HCT116 (cell line): ENCODE data around the gene ELAVL2. TPM values are rescaled to one million over a fixed set of nuclear protein-coding genes. Genes with fewer than 3 reads are reported as not detected.

Source experiments
- ATAC-seq: fragments of 200-7000 bp; cut with Tn5 transposase; 2 replicates; pipeline ENCODE4 v1.9.1; 2020; ENCODE audit warnings: mild to moderate bottlenecking, moderate library complexity
- BruUV-seq: library from RNA; stranded (reverse); fragments of 400-500 nt; replicated peaks from 2 replicates; lab custom pipeline; 2021; lab: Mats Ljungman, UMichigan
- CTCF ChIA-PET: fragments of 300-600 bp; sonication (Branson Sonifier 250); formaldehyde crosslinking; loops from one replicate; lab custom pipeline; 2021; ENCODE audit warnings: antibody characterized with exemption; lab: Charles Lee
- POLR2A ChIA-PET: fragments of 300-600, 350-600 bp; sonication (Branson Sonifier 250); formaldehyde crosslinking; loops from one replicate; lab custom pipeline; 2021; ENCODE audit warnings: antibody characterized with exemption; lab: Charles Lee
- RAD21 ChIA-PET, 2 experiments: fragments of 300-600 bp; sonication (Branson Sonifier 250); formaldehyde crosslinking; loops; one replicate each; lab custom pipeline; 2023; ENCODE audit warnings: low total read pairs in 2 of 2; ENCODE audit not compliant: uncharacterized antibody in 2 of 2, unreplicated experiment in 2 of 2, low non-redundant PET in 1 of 2; lab: Charles Lee
- DNase-seq: peaks from one replicate; pipeline ENCODE4 v3.0.0-alpha.2; 2010; ENCODE audit warnings: low read depth, low spot score
- H2AFZ ChIP-seq: fragments of 200-600 bp; shearing (Covaris generic), sonication (generic); 2 replicates; pipeline ENCODE4 v1.6.1; 2017; ENCODE audit warnings: low read depth, mixed run types, mixed read lengths, antibody characterized with exemption, low read length; ENCODE audit not compliant: poor library complexity, severe bottlenecking
- H3K27ac ChIP-seq: 2 replicates; pipeline ENCODE4 v1.5.1; 2012; ENCODE audit warnings: low read depth, low read length
- H3K27me3 ChIP-seq: fragments of 200-600 bp; sonication (generic); 2 replicates; pipeline ENCODE4 v1.6.1; 2016; ENCODE audit warnings: mixed run types, low read length, mixed read lengths; ENCODE audit not compliant: insufficient read depth
- H3K36me3 ChIP-seq, 2 experiments: fragments of 200-500 bp in 1 of 2; fragments of 200-600 bp in 1 of 2; sonication (Bioruptor generic) in 1 of 2; sonication (generic) in 1 of 2; 2 replicates each; pipeline versions ENCODE4 v1.5.1 to v1.6.1; 2014 to 2016; ENCODE audit warnings: low read length in 2 of 2, inconsistent platforms in 1 of 2, mixed read lengths in 1 of 2, mixed run types in 1 of 2; ENCODE audit not compliant: insufficient read depth in 2 of 2, control insufficient read depth in 1 of 2
- H3K4me1 ChIP-seq, 2 experiments: fragments of 200-600 bp in 1 of 2; sonication (generic) in 1 of 2; 2 replicates each; pipeline versions ENCODE4 v1.5.1 to v1.6.1; 2012 to 2017; ENCODE audit warnings: low read length in 2 of 2, inconsistent platforms in 1 of 2, mild to moderate bottlenecking in 1 of 2, mixed read lengths in 1 of 2, mixed run types in 1 of 2, moderate library complexity in 1 of 2; ENCODE audit not compliant: insufficient read depth in 2 of 2, control insufficient read depth in 1 of 2
- H3K4me2 ChIP-seq: fragments of 200-600 bp; sonication (generic); 2 replicates; pipeline ENCODE4 v1.6.1; 2017; ENCODE audit warnings: mixed run types, low read length, mixed read lengths
- H3K4me3 ChIP-seq, 2 experiments: fragments of 200-600 bp in 1 of 2; sonication (generic) in 1 of 2; replicated peaks in 1 of 2; 2 replicates each; pipeline ENCODE4 v1.5.1; 2011 to 2016; ENCODE audit warnings: low read length in 2 of 2, control low read depth in 1 of 2, low read depth in 1 of 2, mild to moderate bottlenecking in 1 of 2, mixed read lengths in 1 of 2, mixed run types in 1 of 2
- H3K79me2 ChIP-seq: fragments of 200-600 bp; sonication (generic); 2 replicates; pipeline ENCODE4 v1.6.1; 2017; ENCODE audit warnings: mild to moderate bottlenecking, mixed run types, low read length, moderate library complexity, mixed read lengths; ENCODE audit not compliant: insufficient read depth
- H3K9ac ChIP-seq: fragments of 200-600 bp; sonication (generic); 2 replicates; pipeline ENCODE4 v1.6.1; 2016; ENCODE audit warnings: low read length, mixed read lengths
- H3K9me2 ChIP-seq: fragments of 200-600 bp; sonication (generic), shearing (Covaris generic); 2 replicates; pipeline ENCODE4 v1.6.1; 2017; ENCODE audit warnings: mixed run types, mild to moderate bottlenecking, moderate library complexity; ENCODE audit not compliant: insufficient read depth
- H3K9me3 ChIP-seq, 2 experiments: fragments of 200-500 bp in 1 of 2; fragments of 200-600 bp in 1 of 2; sonication (Bioruptor generic) in 1 of 2; sonication (generic) in 1 of 2; 2 replicates each; pipeline ENCODE4 v1.6.1; 2014 to 2017; ENCODE audit warnings: low read length in 2 of 2, mixed read lengths in 2 of 2, inconsistent platforms in 1 of 2, low read depth in 1 of 2, mild to moderate bottlenecking in 1 of 2, mixed run types in 1 of 2, moderate library complexity in 1 of 2; ENCODE audit not compliant: control insufficient read depth in 1 of 2, insufficient read depth in 1 of 2
- H4K20me1 ChIP-seq: fragments of 200-600 bp; sonication (generic), shearing (Covaris generic); 2 replicates; pipeline ENCODE4 v1.6.1; 2017; ENCODE audit warnings: mixed run types, mild to moderate bottlenecking, moderate library complexity; ENCODE audit not compliant: insufficient read depth
- CBX3 ChIP-seq: IDR thresholded peaks from 2 replicates; pipeline ENCODE4 v1.6.1; 2012; ENCODE audit warnings: low read depth
- POLR2A ChIP-seq: IDR thresholded peaks from 2 replicates; pipeline ENCODE4 v1.7.0; 2011; ENCODE audit warnings: borderline replicate concordance; ENCODE audit not compliant: insufficient read depth, insufficient read length; ENCODE audit errors: extremely low read depth
- POLR2AphosphoS5 ChIP-seq: IDR thresholded peaks from 2 replicates; pipeline ENCODE4 v1.6.1; 2011; ENCODE audit warnings: mild to moderate bottlenecking, low read depth, low read length, moderate library complexity
- TCF7L2 ChIP-seq: IDR thresholded peaks from 2 replicates; pipeline ENCODE4 v1.7.0; 2011; ENCODE audit warnings: borderline replicate concordance, inconsistent platforms; ENCODE audit not compliant: insufficient read depth, insufficient read length; ENCODE audit errors: extremely low read depth
- YY1 ChIP-seq: IDR thresholded peaks from 2 replicates; pipeline ENCODE4 v1.6.1; 2011; ENCODE audit warnings: low read length, low read depth, moderate library complexity, mild to moderate bottlenecking; ENCODE audit not compliant: insufficient replicate concordance; ENCODE audit errors: extremely low read depth
- ZNF274 ChIP-seq: fragments of 200-500 bp; sonication (Bioruptor generic); IDR thresholded peaks from 2 replicates; pipeline ENCODE4 v1.6.1; 2014; ENCODE audit warnings: mild to moderate bottlenecking, low read depth, low read length, inconsistent platforms
- intact Hi-C: fragments of 100-400 bp; cut with micrococcal nuclease; formaldehyde crosslinking; loops from 2 replicates; pipeline ENCODE4 v1.10.0; 2022
- total RNA-seq: library from RNA; stranded (reverse); gene quantifications from one replicate; pipeline ENCODE4 v1.2.1, GENCODE V29; 2021; ENCODE audit not compliant: unreplicated experiment
- TF ChIP-seq, protein P1 (sequence below): IDR thresholded peaks from 2 replicates; pipeline ENCODE4 v1.6.1; 2012; ENCODE audit warnings: low read depth
- TF ChIP-seq, protein P2 (sequence below), 3 experiments: fragments of 200-600 bp in 1 of 3; sonication (generic) in 1 of 3; IDR thresholded peaks in 2 of 3; conservative IDR thresholded peaks in 1 of 3; 2 replicates each; pipeline ENCODE4 v1.5.1; 2012 to 2017; ENCODE audit warnings: low read depth in 2 of 3, low read length in 2 of 3, antibody characterized with exemption in 1 of 3, borderline replicate concordance in 1 of 3, control low read depth in 1 of 3, mild to moderate bottlenecking in 1 of 3, mixed read lengths in 1 of 3, mixed run types in 1 of 3, moderate library complexity in 1 of 3; ENCODE audit not compliant: insufficient read depth in 1 of 3

Gene ELAVL2
- total RNA-seq, 1 experiment from 2014 or later, result not detected

DNA sequence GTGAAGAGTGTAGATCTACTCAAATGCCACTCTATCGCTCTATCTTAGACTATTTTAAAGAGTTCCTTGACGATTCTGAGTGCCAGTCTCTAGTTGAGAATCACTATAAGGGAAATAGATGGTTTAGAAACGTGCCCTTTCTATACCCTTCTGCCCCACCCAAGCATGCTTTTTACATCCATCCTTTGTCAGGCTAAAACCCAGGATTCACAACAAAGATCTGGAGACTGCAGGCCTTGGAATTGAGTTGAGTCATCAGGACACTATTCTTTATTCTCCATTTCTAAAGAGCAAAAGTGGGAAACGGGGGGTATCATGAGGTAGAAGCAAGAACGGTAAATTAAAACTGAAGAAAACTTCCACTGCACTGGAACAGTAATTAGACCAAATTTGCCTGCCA lies 48.7 kb downstream of the ELAVL2 start:
- H3K79me2 ChIP-seq, result no peaks in the 10 kb centered on the region
- TF ChIP-seq ZNF274, result no peak
- no peak for TF ChIP-seq POLR2A
- no peak for TF ChIP-seq TCF7L2
- TF ChIP-seq, protein P1, sequence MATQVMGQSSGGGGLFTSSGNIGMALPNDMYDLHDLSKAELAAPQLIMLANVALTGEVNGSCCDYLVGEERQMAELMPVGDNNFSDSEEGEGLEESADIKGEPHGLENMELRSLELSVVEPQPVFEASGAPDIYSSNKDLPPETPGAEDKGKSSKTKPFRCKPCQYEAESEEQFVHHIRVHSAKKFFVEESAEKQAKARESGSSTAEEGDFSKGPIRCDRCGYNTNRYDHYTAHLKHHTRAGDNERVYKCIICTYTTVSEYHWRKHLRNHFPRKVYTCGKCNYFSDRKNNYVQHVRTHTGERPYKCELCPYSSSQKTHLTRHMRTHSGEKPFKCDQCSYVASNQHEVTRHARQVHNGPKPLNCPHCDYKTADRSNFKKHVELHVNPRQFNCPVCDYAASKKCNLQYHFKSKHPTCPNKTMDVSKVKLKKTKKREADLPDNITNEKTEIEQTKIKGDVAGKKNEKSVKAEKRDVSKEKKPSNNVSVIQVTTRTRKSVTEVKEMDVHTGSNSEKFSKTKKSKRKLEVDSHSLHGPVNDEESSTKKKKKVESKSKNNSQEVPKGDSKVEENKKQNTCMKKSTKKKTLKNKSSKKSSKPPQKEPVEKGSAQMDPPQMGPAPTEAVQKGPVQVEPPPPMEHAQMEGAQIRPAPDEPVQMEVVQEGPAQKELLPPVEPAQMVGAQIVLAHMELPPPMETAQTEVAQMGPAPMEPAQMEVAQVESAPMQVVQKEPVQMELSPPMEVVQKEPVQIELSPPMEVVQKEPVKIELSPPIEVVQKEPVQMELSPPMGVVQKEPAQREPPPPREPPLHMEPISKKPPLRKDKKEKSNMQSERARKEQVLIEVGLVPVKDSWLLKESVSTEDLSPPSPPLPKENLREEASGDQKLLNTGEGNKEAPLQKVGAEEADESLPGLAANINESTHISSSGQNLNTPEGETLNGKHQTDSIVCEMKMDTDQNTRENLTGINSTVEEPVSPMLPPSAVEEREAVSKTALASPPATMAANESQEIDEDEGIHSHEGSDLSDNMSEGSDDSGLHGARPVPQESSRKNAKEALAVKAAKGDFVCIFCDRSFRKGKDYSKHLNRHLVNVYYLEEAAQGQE, result no peak
- TF ChIP-seq, protein P2, sequence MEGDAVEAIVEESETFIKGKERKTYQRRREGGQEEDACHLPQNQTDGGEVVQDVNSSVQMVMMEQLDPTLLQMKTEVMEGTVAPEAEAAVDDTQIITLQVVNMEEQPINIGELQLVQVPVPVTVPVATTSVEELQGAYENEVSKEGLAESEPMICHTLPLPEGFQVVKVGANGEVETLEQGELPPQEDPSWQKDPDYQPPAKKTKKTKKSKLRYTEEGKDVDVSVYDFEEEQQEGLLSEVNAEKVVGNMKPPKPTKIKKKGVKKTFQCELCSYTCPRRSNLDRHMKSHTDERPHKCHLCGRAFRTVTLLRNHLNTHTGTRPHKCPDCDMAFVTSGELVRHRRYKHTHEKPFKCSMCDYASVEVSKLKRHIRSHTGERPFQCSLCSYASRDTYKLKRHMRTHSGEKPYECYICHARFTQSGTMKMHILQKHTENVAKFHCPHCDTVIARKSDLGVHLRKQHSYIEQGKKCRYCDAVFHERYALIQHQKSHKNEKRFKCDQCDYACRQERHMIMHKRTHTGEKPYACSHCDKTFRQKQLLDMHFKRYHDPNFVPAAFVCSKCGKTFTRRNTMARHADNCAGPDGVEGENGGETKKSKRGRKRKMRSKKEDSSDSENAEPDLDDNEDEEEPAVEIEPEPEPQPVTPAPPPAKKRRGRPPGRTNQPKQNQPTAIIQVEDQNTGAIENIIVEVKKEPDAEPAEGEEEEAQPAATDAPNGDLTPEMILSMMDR (IDR thresholded peaks at IDR 0.05 in 2 of 3, conservative IDR thresholded peaks at IDR 0.05 in 1 of 3; ENCODE audit: borderline replicate concordance in 1 of 3, insufficient read depth in 1 of 3, low read depth in 2 of 3, low read length in 2 of 3), result no peak
- TF ChIP-seq YY1, result no peak
- no peak for TF ChIP-seq CBX3
- no peak for TF ChIP-seq POLR2AphosphoS5
- H3K4me3 ChIP-seq, result no peak overlapping the region
- ChIA-PET CTCF (no interaction called here), POLR2A (no interaction called here), RAD21 (no interaction called here)
- no peak for DNase-seq
- no peak overlapping the region for H3K4me2 ChIP-seq
- no peak for ATAC-seq
- H3K27me3 ChIP-seq, result no peaks in the 10 kb centered on the region
- H3K9me2 ChIP-seq, result no peaks in the 10 kb centered on the region
- H4K20me1 ChIP-seq, result no peaks in the 10 kb centered on the region
- peaks cover 6 to 24% of the 10 kb centered on the region in 2 experiments; a peak in 2 of 4 replicates for H3K9me3 ChIP-seq
- no peak overlapping the region for H2AFZ ChIP-seq
- H3K4me1 ChIP-seq, result no peaks in the 10 kb centered on the region
- no peaks in the 10 kb centered on the region for H3K36me3 ChIP-seq
- intact Hi-C loops, result no loop called here
- no peak overlapping the region for H3K27ac ChIP-seq
- no peak overlapping the region for H3K9ac ChIP-seq
- BruUV-seq, result no TSS peak
